ENCODE data around the gene RPUSD3. TPM values are rescaled to one million over a fixed set of nuclear protein-coding genes. Genes with fewer than 3 reads are reported as not detected.

The RPUSD3 gene
- total and polyA plus RNA-seq, 9 of the 15 experiments (the other 6 are each of a cell fraction or from before 2014, with no cell fraction given), result 13.8 to 99.0 (median 59.3) TPM

DNA sequence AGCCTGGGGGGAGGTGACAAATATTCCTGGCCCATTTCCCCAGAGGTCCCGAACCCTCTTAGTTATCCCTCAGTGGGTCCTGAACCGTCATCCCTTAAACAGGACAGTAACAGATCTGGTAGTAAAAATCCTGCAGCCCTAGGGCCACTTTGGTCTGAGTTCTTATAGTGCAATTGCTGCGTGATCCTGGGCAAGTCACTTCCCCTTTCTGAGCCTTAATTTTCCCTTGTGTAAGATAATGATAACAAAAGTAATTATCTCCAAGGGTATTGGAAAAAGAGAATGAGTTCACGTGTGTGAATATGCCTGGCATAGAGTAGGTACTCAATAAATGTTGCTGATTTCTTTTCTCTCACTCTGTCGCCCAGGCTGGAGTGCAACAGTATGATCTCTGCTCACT lies 43.7 kb upstream of the RPUSD3 start (continued):
- TF ChIP-seq, protein P1, sequence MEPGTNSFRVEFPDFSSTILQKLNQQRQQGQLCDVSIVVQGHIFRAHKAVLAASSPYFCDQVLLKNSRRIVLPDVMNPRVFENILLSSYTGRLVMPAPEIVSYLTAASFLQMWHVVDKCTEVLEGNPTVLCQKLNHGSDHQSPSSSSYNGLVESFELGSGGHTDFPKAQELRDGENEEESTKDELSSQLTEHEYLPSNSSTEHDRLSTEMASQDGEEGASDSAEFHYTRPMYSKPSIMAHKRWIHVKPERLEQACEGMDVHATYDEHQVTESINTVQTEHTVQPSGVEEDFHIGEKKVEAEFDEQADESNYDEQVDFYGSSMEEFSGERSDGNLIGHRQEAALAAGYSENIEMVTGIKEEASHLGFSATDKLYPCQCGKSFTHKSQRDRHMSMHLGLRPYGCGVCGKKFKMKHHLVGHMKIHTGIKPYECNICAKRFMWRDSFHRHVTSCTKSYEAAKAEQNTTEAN (CRISPR knock-in tag; IDR thresholded peaks at IDR 0.05), result no peak
- no peak for TF ChIP-seq CBFA2T2 (conservative IDR thresholded peaks at IDR 0.05)
- TF ChIP-seq, protein P2, sequence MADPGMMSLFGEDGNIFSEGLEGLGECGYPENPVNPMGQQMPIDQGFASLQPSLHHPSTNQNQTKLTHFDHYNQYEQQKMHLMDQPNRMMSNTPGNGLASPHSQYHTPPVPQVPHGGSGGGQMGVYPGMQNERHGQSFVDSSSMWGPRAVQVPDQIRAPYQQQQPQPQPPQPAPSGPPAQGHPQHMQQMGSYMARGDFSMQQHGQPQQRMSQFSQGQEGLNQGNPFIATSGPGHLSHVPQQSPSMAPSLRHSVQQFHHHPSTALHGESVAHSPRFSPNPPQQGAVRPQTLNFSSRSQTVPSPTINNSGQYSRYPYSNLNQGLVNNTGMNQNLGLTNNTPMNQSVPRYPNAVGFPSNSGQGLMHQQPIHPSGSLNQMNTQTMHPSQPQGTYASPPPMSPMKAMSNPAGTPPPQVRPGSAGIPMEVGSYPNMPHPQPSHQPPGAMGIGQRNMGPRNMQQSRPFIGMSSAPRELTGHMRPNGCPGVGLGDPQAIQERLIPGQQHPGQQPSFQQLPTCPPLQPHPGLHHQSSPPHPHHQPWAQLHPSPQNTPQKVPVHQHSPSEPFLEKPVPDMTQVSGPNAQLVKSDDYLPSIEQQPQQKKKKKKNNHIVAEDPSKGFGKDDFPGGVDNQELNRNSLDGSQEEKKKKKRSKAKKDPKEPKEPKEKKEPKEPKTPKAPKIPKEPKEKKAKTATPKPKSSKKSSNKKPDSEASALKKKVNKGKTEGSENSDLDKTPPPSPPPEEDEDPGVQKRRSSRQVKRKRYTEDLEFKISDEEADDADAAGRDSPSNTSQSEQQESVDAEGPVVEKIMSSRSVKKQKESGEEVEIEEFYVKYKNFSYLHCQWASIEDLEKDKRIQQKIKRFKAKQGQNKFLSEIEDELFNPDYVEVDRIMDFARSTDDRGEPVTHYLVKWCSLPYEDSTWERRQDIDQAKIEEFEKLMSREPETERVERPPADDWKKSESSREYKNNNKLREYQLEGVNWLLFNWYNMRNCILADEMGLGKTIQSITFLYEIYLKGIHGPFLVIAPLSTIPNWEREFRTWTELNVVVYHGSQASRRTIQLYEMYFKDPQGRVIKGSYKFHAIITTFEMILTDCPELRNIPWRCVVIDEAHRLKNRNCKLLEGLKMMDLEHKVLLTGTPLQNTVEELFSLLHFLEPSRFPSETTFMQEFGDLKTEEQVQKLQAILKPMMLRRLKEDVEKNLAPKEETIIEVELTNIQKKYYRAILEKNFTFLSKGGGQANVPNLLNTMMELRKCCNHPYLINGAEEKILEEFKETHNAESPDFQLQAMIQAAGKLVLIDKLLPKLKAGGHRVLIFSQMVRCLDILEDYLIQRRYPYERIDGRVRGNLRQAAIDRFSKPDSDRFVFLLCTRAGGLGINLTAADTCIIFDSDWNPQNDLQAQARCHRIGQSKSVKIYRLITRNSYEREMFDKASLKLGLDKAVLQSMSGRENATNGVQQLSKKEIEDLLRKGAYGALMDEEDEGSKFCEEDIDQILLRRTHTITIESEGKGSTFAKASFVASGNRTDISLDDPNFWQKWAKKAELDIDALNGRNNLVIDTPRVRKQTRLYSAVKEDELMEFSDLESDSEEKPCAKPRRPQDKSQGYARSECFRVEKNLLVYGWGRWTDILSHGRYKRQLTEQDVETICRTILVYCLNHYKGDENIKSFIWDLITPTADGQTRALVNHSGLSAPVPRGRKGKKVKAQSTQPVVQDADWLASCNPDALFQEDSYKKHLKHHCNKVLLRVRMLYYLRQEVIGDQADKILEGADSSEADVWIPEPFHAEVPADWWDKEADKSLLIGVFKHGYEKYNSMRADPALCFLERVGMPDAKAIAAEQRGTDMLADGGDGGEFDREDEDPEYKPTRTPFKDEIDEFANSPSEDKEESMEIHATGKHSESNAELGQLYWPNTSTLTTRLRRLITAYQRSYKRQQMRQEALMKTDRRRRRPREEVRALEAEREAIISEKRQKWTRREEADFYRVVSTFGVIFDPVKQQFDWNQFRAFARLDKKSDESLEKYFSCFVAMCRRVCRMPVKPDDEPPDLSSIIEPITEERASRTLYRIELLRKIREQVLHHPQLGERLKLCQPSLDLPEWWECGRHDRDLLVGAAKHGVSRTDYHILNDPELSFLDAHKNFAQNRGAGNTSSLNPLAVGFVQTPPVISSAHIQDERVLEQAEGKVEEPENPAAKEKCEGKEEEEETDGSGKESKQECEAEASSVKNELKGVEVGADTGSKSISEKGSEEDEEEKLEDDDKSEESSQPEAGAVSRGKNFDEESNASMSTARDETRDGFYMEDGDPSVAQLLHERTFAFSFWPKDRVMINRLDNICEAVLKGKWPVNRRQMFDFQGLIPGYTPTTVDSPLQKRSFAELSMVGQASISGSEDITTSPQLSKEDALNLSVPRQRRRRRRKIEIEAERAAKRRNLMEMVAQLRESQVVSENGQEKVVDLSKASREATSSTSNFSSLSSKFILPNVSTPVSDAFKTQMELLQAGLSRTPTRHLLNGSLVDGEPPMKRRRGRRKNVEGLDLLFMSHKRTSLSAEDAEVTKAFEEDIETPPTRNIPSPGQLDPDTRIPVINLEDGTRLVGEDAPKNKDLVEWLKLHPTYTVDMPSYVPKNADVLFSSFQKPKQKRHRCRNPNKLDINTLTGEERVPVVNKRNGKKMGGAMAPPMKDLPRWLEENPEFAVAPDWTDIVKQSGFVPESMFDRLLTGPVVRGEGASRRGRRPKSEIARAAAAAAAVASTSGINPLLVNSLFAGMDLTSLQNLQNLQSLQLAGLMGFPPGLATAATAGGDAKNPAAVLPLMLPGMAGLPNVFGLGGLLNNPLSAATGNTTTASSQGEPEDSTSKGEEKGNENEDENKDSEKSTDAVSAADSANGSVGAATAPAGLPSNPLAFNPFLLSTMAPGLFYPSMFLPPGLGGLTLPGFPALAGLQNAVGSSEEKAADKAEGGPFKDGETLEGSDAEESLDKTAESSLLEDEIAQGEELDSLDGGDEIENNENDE (IDR thresholded peaks at IDR 0.05; ENCODE audit: low read depth, low read length), result no peak
- peak; percentile 19; the same call in 1 of the 2 replicates for TF ChIP-seq TCF3 (CRISPR knock-in tag; IDR thresholded peaks at IDR 0.05)
- TF ChIP-seq, protein P3, sequence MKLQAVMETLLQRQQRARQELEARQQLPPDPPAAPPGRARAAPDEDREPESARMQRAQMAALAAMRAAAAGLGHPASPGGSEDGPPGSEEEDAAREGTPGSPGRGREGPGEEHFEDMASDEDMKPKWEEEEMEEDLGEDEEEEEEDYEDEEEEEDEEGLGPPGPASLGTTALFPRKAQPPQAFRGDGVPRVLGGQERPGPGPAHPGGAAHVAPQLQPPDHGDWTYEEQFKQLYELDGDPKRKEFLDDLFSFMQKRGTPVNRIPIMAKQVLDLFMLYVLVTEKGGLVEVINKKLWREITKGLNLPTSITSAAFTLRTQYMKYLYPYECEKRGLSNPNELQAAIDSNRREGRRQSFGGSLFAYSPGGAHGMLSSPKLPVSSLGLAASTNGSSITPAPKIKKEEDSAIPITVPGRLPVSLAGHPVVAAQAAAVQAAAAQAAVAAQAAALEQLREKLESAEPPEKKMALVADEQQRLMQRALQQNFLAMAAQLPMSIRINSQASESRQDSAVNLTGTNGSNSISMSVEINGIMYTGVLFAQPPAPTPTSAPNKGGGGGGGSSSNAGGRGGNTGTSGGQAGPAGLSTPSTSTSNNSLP (IDR thresholded peaks at IDR 0.05; ENCODE audit: borderline replicate concordance, low read depth, low read length), result no peak
- TF ChIP-seq ZNF75A (CRISPR knock-in tag; IDR thresholded peaks at IDR 0.05), result no peak
- no peak for TF ChIP-seq SUPT5H (IDR thresholded peaks at IDR 0.05)
- TF ChIP-seq NFXL1 (CRISPR knock-in tag; IDR thresholded peaks at IDR 0.05), result no peak
- TF ChIP-seq, protein P4, sequence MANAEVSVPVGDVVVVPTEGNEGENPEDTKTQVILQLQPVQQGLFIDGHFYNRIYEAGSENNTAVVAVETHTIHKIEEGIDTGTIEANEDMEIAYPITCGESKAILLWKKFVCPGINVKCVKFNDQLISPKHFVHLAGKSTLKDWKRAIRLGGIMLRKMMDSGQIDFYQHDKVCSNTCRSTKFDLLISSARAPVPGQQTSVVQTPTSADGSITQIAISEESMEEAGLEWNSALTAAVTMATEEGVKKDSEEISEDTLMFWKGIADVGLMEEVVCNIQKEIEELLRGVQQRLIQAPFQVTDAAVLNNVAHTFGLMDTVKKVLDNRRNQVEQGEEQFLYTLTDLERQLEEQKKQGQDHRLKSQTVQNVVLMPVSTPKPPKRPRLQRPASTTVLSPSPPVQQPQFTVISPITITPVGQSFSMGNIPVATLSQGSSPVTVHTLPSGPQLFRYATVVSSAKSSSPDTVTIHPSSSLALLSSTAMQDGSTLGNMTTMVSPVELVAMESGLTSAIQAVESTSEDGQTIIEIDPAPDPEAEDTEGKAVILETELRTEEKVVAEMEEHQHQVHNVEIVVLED (CRISPR knock-in tag; IDR thresholded peaks at IDR 0.05), result no peak
- no peak for TF ChIP-seq HNRNPH1 (optimal IDR thresholded peaks at IDR 0.05; ENCODE audit: low read depth, low read length)
- TF ChIP-seq CHD4 (IDR thresholded peaks at IDR 0.05; ENCODE audit: insufficient read depth, insufficient replicate concordance, low read depth, low read length, poor library complexity, severe bottlenecking), result no peak
- TF ChIP-seq SRF (CRISPR knock-in tag; IDR thresholded peaks at IDR 0.05), result no peak

Measured in K562 (cell line).